Measurements from ENCODE around the gene CFLAR. TPM values are rescaled to one million over a fixed set of nuclear protein-coding genes. Genes with fewer than 3 reads are reported as not detected.

Gene CFLAR
- total RNA-seq, 1 donor from 2014 or later, result 16.7 TPM

- TF ChIP-seq, protein P1, sequence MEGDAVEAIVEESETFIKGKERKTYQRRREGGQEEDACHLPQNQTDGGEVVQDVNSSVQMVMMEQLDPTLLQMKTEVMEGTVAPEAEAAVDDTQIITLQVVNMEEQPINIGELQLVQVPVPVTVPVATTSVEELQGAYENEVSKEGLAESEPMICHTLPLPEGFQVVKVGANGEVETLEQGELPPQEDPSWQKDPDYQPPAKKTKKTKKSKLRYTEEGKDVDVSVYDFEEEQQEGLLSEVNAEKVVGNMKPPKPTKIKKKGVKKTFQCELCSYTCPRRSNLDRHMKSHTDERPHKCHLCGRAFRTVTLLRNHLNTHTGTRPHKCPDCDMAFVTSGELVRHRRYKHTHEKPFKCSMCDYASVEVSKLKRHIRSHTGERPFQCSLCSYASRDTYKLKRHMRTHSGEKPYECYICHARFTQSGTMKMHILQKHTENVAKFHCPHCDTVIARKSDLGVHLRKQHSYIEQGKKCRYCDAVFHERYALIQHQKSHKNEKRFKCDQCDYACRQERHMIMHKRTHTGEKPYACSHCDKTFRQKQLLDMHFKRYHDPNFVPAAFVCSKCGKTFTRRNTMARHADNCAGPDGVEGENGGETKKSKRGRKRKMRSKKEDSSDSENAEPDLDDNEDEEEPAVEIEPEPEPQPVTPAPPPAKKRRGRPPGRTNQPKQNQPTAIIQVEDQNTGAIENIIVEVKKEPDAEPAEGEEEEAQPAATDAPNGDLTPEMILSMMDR (conservative IDR thresholded peaks at IDR 0.05), result no peak
- H3K9me3 Mint-ChIP-seq, result no peaks in the 10 kb centered on the region
- DNase-seq (ENCODE audit: low read depth, low spot score), result no peak
- H3K4me1 Mint-ChIP-seq, result no peaks in the 10 kb centered on the region
- no peak overlapping the region for H3K4me3 Mint-ChIP-seq
- H3K27ac Mint-ChIP-seq (ENCODE audit: unreplicated experiment), result no peak overlapping the region
- no peaks in the 10 kb centered on the region for H3K36me3 Mint-ChIP-seq (ENCODE audit: low read depth)
- H3K27me3 Mint-ChIP-seq (ENCODE audit: low read depth), result no peaks in the 10 kb centered on the region
Measured at GRCh38 chr2:201204655-201205514, 88.9 kb downstream of the CFLAR start.

- TF ChIP-seq, protein P1 (conservative IDR thresholded peaks at IDR 0.05), result no peak
- Mint-ChIP-seq H3K9me3 (no peaks in the 10 kb centered on the region), H3K27ac (ENCODE audit: unreplicated experiment) (no peak overlapping the region), H3K36me3 (ENCODE audit: low read depth) (no peaks in the 10 kb centered on the region), H3K4me1 (no peaks in the 10 kb centered on the region), H3K27me3 (ENCODE audit: low read depth) (no peaks in the 10 kb centered on the region), H3K4me3 (no peak overlapping the region)
- no peak for DNase-seq (ENCODE audit: low read depth, low spot score)
Measured at GRCh38 chr2:201205515-201205849, 89.5 kb downstream of the CFLAR start.

DNA sequence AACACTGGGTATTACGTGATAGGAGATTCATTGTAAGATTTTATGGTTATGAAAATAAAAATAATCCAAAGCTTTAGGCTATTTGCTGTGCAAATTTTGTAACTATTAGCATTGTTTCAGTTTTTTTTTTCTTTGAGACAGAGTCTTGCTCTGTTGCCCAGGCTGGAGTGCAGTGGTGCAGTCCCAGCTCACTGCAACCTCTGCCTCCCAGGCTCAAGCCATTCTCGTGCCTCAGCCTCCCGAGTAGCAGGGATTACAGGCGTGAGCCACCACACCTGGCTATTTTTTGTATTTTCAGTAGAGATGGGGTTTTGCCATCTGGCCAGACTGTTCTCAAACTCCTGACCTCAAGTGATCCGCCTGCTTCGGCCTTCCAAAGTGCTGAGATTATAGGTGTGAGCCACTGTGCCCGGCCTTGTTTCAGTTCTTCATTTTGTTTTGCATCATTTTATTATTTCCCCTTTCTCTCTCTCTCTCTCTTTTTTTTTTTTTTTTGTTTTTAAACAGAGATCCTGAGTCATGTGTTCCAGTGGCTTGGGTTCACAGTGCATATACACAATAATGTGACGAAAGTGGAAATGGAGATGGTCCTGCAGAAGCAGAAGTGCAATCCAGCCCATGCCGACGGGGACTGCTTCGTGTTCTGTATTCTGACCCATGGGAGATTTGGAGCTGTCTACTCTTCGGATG is 92.7 kb downstream of the CFLAR start:
- Mint-ChIP-seq H3K27me3 (ENCODE audit: low read depth) (no peaks in the 10 kb centered on the region), H3K27ac (ENCODE audit: unreplicated experiment) (no peak overlapping the region), H3K4me3 (no peak overlapping the region), H3K36me3 (ENCODE audit: low read depth) (no peaks in the 10 kb centered on the region), H3K4me1 (no peaks in the 10 kb centered on the region), H3K9me3 (no peaks in the 10 kb centered on the region)
- DNase-seq (ENCODE audit: low read depth, low spot score), result no peak
- TF ChIP-seq, protein P1 (conservative IDR thresholded peaks at IDR 0.05), result no peak

GRCh38 chr2:201215963-201216362 is 100.0 kb downstream of the CFLAR start:
- Mint-ChIP-seq H3K9me3 (no peaks in the 10 kb centered on the region), H3K36me3 (ENCODE audit: low read depth) (no peaks in the 10 kb centered on the region), H3K4me3 (no peak overlapping the region), H3K27me3 (ENCODE audit: low read depth) (no peaks in the 10 kb centered on the region), H3K4me1 (no peaks in the 10 kb centered on the region), H3K27ac (ENCODE audit: unreplicated experiment) (no peak overlapping the region)
- no peak for DNase-seq (ENCODE audit: low read depth, low spot score)
- TF ChIP-seq, protein P1 (conservative IDR thresholded peaks at IDR 0.05), result no peak

DNA sequence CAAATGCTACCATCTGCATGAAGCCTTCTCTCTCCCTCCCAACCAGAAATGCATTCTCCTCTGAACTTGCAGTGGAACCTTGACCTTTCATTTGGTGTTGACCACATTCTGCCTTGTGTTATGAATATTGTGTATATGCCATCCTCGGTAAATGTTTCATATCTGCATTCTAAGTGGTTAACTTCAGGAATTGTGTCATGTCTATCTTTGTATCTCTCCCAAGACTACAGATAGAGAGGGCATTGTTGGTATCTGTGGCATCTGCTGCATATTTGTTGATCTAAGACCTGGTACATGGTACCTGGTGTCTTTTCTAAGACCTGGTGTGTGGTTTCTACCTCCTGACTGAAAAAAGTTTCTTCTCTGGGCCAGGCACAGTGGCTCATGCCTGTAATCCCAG is 101.0 kb downstream of the CFLAR start:
- Mint-ChIP-seq H3K4me1 (no peaks in the 10 kb centered on the region), H3K27me3 (ENCODE audit: low read depth) (peaks cover 2% of the 10 kb centered on the region), H3K27ac (ENCODE audit: unreplicated experiment) (no peak overlapping the region), H3K36me3 (ENCODE audit: low read depth) (no peaks in the 10 kb centered on the region), H3K4me3 (no peak overlapping the region), H3K9me3 (no peaks in the 10 kb centered on the region)
- TF ChIP-seq, protein P1 (conservative IDR thresholded peaks at IDR 0.05), result no peak
- no peak for DNase-seq (ENCODE audit: low read depth, low spot score)

All from neural crest cell (in vitro differentiated cells).